GM12864 (cell line): ENCODE measurements around the gene HS3ST4.
"Not testable (repeated sequence)": the region's sequence is repeated elsewhere in the genome, so short reads cannot be mapped to it uniquely, and the experiment has no call there.

Experiments
- DNase-seq: peaks from one replicate; pipeline ENCODE4 v3.0.0-alpha.2; 2011; ENCODE audit warnings: low read depth
- H3K4me3 ChIP-seq: 2 replicates; pipeline ENCODE4 v1.5.1; 2011; ENCODE audit warnings: mild to moderate bottlenecking, low read depth, low read length, control low read depth
- CTCF ChIP-seq: IDR thresholded peaks from 2 replicates; pipeline ENCODE4 v1.5.1; 2011; ENCODE audit warnings: low read depth, mild to moderate bottlenecking, moderate library complexity, low read length, control low read depth, inconsistent platforms; ENCODE audit errors: missing control alignments

HS3ST4 gene

GRCh38 chr16:26070302-26071100 is 378.7 kb downstream of the HS3ST4 start:
- no peak overlapping the region for H3K4me3 ChIP-seq
- TF ChIP-seq CTCF = no peak
- DNase-seq = no peak

GRCh38 chr16:26071101-26071866 is 379.5 kb downstream of the HS3ST4 start:
- H3K4me3 ChIP-seq = no peak overlapping the region
- DNase-seq = no peak
- no peak for TF ChIP-seq CTCF

GRCh38 chr16:26078716-26079355 is 387.1 kb downstream of the HS3ST4 start:
- H3K4me3 ChIP-seq = no peak overlapping the region
- DNase-seq = no peak
- TF ChIP-seq CTCF = no peak

GRCh38 chr16:26087091-26087490 is 395.3 kb downstream of the HS3ST4 start:
- H3K4me3 ChIP-seq = no peak overlapping the region
- no peak for DNase-seq
- TF ChIP-seq CTCF = no peak

GRCh38 chr16:26091511-26091910 is 399.8 kb downstream of the HS3ST4 start:
- no peak for TF ChIP-seq CTCF
- H3K4me3 ChIP-seq = no peak overlapping the region
- no peak for DNase-seq

GRCh38 chr16:26098206-26098605 is 406.4 kb downstream of the HS3ST4 start:
- not testable (repeated sequence) for DNase-seq, H3K4me3 ChIP-seq

- DNase-seq = no peak
- H3K4me3 ChIP-seq = no peak overlapping the region
- TF ChIP-seq CTCF = no peak
Measured at GRCh38 chr16:26102369-26102768, 410.6 kb downstream of the HS3ST4 start.
